Neuron (in vitro differentiated cells): ENCODE measurements around the gene APC.

Experiments used
- H2AFZ ChIP-seq: one replicate; pipeline ENCODE4 v1.6.1; 2013; ENCODE audit warnings: low read depth, mild to moderate bottlenecking, inconsistent platforms, low read length, moderate library complexity
- H3K27me3 ChIP-seq: one replicate; pipeline ENCODE4 v1.6.1; 2013; ENCODE audit warnings: low read length; ENCODE audit not compliant: insufficient read depth
- H3K36me3 ChIP-seq: one replicate; pipeline ENCODE4 v1.6.1; 2013; ENCODE audit warnings: low read length; ENCODE audit not compliant: insufficient read depth
- H3K4me1 ChIP-seq: one replicate; pipeline ENCODE4 v1.6.1; 2013; ENCODE audit warnings: low read length; ENCODE audit not compliant: insufficient read depth
- H3K4me3 ChIP-seq: 2 replicates; pipeline ENCODE4 v1.5.1; 2013; ENCODE audit warnings: mild to moderate bottlenecking, low read length, moderate library complexity
- H3K9me3 ChIP-seq: one replicate; pipeline ENCODE4 v1.6.1; 2013; ENCODE audit warnings: low read length

Gene APC

GRCh38 chr5:112763165-112763564, 25.5 kb downstream of the APC start:
- H3K4me1 ChIP-seq, result no peaks in the 10 kb centered on the region
- peaks cover 42% of the 10 kb centered on the region for H3K36me3 ChIP-seq
- no peak overlapping the region for H2AFZ ChIP-seq
- no peaks in the 10 kb centered on the region for H3K9me3 ChIP-seq
- no peaks in the 10 kb centered on the region for H3K27me3 ChIP-seq
- no peak overlapping the region for H3K4me3 ChIP-seq

GRCh38 chr5:112772124-112772523, 34.4 kb downstream of the APC start:
- Histone ChIP-seq H3K27me3 (no peaks in the 10 kb centered on the region), H2AFZ (no peak overlapping the region), H3K36me3 (peaks cover 79% of the 10 kb centered on the region), H3K4me3 (no peak overlapping the region), H3K9me3 (no peaks in the 10 kb centered on the region), H3K4me1 (no peaks in the 10 kb centered on the region)

- Histone ChIP-seq H2AFZ (no peak overlapping the region), H3K4me3 (no peak overlapping the region), H3K27me3 (no peaks in the 10 kb centered on the region), H3K4me1 (no peaks in the 10 kb centered on the region), H3K9me3 (no peaks in the 10 kb centered on the region), H3K36me3 (peaks cover 76% of the 10 kb centered on the region)
Observed at GRCh38 chr5:112776301-112776856, 38.7 kb downstream of the APC start.

GRCh38 chr5:112779531-112779930, 41.8 kb downstream of the APC start:
- Histone ChIP-seq H3K27me3 (no peaks in the 10 kb centered on the region), H3K4me3 (no peak overlapping the region), H3K9me3 (no peaks in the 10 kb centered on the region), H3K36me3 (peaks cover 79% of the 10 kb centered on the region), H2AFZ (no peak overlapping the region), H3K4me1 (no peaks in the 10 kb centered on the region)

GRCh38 chr5:112784726-112785125, 47.0 kb downstream of the APC start:
- Histone ChIP-seq H3K27me3 (no peaks in the 10 kb centered on the region), H3K4me3 (no peak overlapping the region), H3K4me1 (no peaks in the 10 kb centered on the region), H2AFZ (no peak overlapping the region), H3K9me3 (no peaks in the 10 kb centered on the region), H3K36me3 (peaks cover 57% of the 10 kb centered on the region)

- Histone ChIP-seq H3K36me3 (peaks cover 53% of the 10 kb centered on the region), H3K27me3 (no peaks in the 10 kb centered on the region), H3K4me1 (no peaks in the 10 kb centered on the region), H3K9me3 (no peaks in the 10 kb centered on the region), H3K4me3 (no peak overlapping the region), H2AFZ (no peak overlapping the region)
Observed at GRCh38 chr5:112787261-112787660, 49.6 kb downstream of the APC start.

GRCh38 chr5:112787896-112788295, 50.2 kb downstream of the APC start:
- H3K9me3 ChIP-seq, result no peaks in the 10 kb centered on the region
- H3K36me3 ChIP-seq, result peaks cover 54% of the 10 kb centered on the region
- no peaks in the 10 kb centered on the region for H3K4me1 ChIP-seq
- H2AFZ ChIP-seq, result no peak overlapping the region
- H3K27me3 ChIP-seq, result no peaks in the 10 kb centered on the region
- H3K4me3 ChIP-seq, result no peak overlapping the region

GRCh38 chr5:112793201-112793600, 55.5 kb downstream of the APC start:
- Histone ChIP-seq H3K27me3 (no peaks in the 10 kb centered on the region), H3K36me3 (peaks cover 75% of the 10 kb centered on the region), H3K9me3 (no peaks in the 10 kb centered on the region), H3K4me1 (no peaks in the 10 kb centered on the region), H2AFZ (no peak overlapping the region), H3K4me3 (no peak overlapping the region)

GRCh38 chr5:112794410-112794809, 56.7 kb downstream of the APC start:
- Histone ChIP-seq H2AFZ (no peak overlapping the region), H3K4me1 (no peaks in the 10 kb centered on the region), H3K36me3 (peaks cover 79% of the 10 kb centered on the region), H3K27me3 (no peaks in the 10 kb centered on the region), H3K9me3 (no peaks in the 10 kb centered on the region), H3K4me3 (no peak overlapping the region)

- no peak overlapping the region for H2AFZ ChIP-seq
- H3K4me1 ChIP-seq, result no peaks in the 10 kb centered on the region
- H3K36me3 ChIP-seq, result peaks cover 77% of the 10 kb centered on the region
- no peaks in the 10 kb centered on the region for H3K27me3 ChIP-seq
- H3K9me3 ChIP-seq, result no peaks in the 10 kb centered on the region
- no peak overlapping the region for H3K4me3 ChIP-seq
Observed at GRCh38 chr5:112795342-112795741, 57.7 kb downstream of the APC start.

- peaks cover 72% of the 10 kb centered on the region for H3K36me3 ChIP-seq
- H3K4me3 ChIP-seq, result no peak overlapping the region
- H3K9me3 ChIP-seq, result no peaks in the 10 kb centered on the region
Observed at GRCh38 chr5:112795944-112796678, 58.4 kb downstream of the APC start.

GRCh38 chr5:112799661-112800060, 62.0 kb downstream of the APC start:
- H3K27me3 ChIP-seq, result no peaks in the 10 kb centered on the region
- no peak overlapping the region for H2AFZ ChIP-seq
- peaks cover 63% of the 10 kb centered on the region for H3K36me3 ChIP-seq
- H3K4me1 ChIP-seq, result no peaks in the 10 kb centered on the region
- H3K4me3 ChIP-seq, result no peak overlapping the region
- no peaks in the 10 kb centered on the region for H3K9me3 ChIP-seq

More at GRCh38 chr5:112795944-112796678, 58.4 kb downstream of the APC start:
- no peak overlapping the region for H2AFZ ChIP-seq
- no peaks in the 10 kb centered on the region for H3K4me1 ChIP-seq
- H3K27me3 ChIP-seq, result no peaks in the 10 kb centered on the region

- no peaks in the 10 kb centered on the region for H3K4me1 ChIP-seq
- H2AFZ ChIP-seq, result no peak overlapping the region
- H3K4me3 ChIP-seq, result no peak overlapping the region
- H3K9me3 ChIP-seq, result no peaks in the 10 kb centered on the region
- peaks cover 57% of the 10 kb centered on the region for H3K36me3 ChIP-seq
- H3K27me3 ChIP-seq, result no peaks in the 10 kb centered on the region
Observed at GRCh38 chr5:112800891-112801290, 63.2 kb downstream of the APC start.

- Histone ChIP-seq H3K4me1 (no peaks in the 10 kb centered on the region), H3K4me3 (no peak overlapping the region), H2AFZ (no peak overlapping the region), H3K36me3 (peaks cover 43% of the 10 kb centered on the region), H3K27me3 (no peaks in the 10 kb centered on the region), H3K9me3 (no peaks in the 10 kb centered on the region)
Observed at GRCh38 chr5:112811023-112811422, 73.3 kb downstream of the APC start.
